ENCODE results near the gene ZBTB7C.

GRCh38 chr18:47992976-47993375 is 416.2 kb downstream of the ZBTB7C start:
- TF ChIP-seq CTCF (IDR thresholded peaks at IDR 0.05), result no peak
- no peak for TF ChIP-seq POLR2AphosphoS5 (IDR thresholded peaks at IDR 0.05)
